ENCODE data around the gene DOCK6.
A peak's percentile ranks its signal among the peaks of the same experiment; 100 is the strongest.
"Not testable (repeated sequence)": the region's sequence is repeated elsewhere in the genome, so short reads cannot be mapped to it uniquely, and the experiment has no call there.

The DOCK6 gene

DNA sequence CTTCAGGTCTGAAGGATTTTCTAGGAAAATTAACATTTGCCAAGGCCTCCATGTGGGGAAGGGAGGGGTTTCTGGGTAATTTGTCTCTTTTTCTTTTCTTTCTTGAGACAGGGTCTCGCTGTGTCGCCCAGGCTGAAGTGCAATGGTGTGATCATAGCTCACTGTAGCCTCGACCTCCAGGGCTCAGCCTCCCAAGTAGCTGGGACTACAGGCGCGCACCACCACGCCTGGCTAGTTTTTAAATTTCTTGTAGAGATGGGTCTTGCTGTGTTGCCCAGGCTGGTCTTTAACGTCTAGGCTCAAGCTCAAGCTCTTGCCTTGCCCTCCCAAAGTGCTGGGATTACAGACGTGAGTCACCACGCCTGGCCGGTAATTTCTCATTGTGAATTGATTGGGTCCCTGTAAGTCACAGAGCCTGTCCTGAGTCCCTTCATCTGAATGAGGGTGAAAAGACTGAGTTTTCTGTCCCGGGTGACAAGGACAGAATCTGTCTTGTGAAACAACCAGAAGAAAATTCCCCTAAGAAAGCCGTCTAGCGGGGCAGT, 96.8 kb downstream of the DOCK6 start:
- no peak for DNase-seq

DNA sequence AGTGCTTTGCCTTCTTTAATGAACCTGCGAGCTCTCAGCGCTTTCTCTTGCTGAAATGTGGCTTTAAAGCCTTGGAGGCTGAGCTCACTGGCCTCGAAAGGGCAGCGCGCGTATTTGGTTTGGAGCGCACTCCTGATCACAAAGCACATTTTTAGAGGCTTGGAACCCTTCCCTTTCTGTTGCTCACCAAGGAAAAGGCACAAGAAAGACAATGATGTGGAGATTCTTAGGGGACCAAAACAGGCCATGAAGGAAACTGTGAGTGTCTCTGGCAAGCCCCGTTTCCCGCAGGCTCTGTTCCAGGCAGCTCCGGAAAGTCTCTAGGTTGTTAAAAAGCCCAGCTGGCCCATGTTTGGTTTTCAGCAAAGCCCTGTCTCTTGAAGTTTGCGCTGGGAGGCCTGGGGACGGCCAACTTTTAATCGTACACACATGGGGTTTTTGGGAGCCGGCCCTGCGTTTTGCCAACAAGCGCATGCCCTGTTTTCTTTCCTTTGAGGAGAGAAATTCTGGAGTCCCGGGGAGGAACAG, 97.4 kb downstream of the DOCK6 start:
- no peak for DNase-seq

DNA sequence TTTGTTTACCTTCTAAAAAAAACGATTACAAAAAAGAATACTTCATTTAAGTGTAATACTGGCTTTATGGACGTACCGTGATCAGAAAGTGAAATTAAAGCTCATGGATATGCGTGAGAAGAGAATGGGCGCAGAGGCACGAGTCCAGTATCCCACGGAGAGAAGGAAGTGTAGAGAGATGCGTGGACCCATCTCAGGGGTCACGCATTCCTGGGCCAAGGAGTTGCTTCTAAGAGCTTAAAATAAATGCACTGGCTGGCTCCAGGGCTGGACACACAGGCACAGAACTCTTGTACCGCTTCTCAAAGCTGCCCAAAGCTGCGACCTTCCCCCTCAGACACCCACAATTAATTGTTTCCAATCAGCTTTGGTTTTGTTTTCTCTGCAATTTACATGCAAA, 98.0 kb downstream of the DOCK6 start:
- no peak for DNase-seq

DNA sequence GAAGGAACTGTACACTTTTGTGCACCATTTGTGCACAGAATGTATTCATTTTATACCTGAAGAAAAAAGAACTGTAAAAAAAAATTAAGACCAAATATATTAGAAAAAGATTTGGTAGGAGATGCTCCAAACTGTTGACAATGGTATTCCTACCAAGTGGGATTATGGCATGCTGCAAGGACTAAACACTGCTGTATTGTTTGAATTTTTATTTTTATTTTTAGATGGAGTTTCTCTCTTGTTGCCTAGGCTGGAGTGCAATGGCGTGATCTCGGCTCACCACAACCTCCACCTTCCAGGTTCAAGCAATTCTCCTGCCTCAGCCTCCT, 101.9 kb downstream of the DOCK6 start:
- not testable (repeated sequence) for DNase-seq

DNA sequence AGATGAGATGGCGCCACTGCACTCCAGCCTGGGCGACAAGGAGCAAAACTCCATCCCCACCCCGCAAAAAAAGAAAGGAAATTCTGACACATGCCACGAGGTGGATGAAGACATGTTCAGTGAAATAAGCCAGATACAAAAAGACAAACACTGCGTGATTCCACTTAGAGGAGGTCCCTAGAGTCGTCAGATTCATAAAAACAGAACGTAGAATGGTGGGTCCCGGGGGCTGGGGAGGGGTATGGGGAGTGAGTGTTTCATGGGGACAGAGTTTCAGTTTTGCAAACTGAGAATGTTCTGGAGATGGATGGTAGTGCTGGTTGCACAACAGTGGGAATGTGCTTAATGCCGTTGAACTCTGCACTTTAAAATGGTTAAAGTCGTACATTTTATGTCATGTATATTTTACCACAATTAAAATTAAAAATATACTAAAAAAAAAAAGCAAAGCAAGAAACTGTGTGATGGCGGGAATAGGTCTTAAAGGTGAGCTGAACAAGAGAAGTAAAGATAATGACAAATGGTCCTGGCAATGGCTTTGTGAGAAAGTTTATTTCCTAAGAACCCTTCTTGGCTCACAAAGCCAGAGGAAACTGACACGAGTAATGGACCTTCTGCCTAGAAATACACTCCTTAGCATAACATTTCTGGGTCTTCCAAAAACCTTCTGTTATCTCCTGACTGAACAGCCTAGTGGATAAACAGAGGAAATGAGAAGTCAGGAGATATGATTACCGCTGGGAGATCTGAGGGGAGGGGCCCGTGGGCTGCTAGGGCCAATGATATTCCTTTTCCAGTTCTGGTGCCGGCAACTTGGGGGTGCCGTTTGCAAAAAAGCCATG, 102.5 kb downstream of the DOCK6 start:
- no peak for DNase-seq

DNA sequence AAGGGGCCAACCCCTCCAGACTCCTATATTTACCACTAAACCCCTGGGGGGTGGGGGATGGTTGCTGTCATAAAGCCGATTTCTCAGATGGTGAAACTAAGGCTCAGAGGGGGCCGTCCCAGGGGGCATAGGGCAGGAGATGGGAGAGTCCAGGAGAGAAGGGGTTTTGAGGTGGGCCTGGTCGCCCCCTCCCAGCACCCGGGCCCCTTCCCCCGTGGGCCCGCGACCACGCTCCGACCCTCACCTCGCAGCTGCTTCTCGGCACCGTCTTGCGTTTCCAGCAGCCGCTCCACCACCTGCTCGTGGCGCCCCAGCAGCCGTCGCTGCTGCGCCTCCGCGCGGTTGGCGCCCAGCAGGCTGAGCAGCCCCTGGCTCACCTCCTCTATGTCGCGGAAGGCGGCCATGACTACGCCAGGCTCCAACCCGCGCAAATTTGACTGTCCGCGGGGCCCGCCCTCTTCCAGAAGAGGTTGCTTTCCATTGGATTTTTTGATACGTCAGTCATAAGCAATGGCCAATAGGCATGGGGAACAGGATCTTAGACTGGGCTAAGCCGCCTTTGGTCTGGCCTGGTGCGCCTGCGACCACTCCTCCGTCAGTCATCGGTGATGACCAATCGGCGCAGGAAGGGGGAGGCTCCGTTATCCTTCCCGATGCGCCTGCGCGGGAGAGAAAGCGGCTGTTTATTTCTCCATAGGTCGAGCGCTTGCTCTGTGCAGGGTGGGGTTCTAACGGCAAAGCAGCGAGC, 106.8 kb downstream of the DOCK6 start, which contains the start of gene SPC24:
Gene SPC24 (minus strand): TSS at position 410 of the 748 bp plus-strand sequence. CDS start 6 bp downstream, at position 404.
- peak; percentile 96 for DNase-seq

DNA sequence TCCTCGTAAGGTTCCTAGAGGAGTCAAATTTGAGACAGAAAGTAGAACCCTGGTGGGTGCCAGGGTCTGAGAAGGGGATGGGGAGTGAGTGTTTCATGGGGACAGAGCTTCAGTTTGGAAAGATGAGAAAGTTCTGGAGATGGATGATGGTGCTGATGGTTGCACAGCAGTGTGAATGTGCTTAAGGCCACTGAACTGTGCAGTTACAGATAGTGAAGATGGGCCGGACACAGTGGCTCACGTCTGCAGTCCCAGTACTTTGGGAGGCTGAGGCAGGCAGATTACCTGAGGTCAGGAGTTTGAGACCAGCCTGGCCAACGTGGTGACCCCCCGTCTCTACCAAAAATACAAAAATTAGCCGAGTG, 107.7 kb downstream of the DOCK6 start:
- no peak for DNase-seq

DNA sequence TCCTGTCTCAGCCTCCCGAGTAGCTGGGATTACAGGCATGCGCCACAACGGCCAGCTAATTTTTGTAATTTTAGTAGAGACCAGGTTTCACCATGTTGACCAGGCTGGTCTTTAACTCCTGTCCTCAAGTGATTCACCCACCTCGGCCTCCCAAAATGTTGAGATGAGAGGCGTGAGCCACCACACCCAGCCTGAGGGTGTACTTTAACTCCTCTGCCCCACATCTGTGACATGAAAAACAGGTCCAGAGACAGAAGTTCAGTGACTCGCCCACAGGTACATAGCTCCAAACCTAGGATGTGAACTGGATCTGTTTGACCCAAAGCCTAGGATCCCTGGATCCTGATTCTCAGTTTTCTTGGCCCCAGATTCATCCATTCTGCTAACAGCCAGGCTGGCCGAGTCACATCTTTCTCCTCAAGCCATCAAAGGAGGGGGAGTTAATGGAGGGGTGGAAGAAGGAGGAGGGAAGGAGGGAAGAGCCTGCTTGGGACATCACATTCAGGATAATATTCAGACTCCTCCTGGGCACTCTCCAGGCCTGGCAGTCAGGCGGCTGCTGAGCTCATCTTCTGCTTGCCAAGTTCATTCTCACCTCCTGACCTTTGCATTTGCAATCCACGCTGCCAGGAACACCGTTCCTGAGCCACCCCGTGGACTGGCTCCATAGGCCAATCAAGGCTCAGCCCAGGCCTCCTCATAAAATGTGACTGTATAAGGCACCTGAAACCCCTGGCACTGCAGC, 109.8 kb downstream of the DOCK6 start:
- no peak for DNase-seq

DNA sequence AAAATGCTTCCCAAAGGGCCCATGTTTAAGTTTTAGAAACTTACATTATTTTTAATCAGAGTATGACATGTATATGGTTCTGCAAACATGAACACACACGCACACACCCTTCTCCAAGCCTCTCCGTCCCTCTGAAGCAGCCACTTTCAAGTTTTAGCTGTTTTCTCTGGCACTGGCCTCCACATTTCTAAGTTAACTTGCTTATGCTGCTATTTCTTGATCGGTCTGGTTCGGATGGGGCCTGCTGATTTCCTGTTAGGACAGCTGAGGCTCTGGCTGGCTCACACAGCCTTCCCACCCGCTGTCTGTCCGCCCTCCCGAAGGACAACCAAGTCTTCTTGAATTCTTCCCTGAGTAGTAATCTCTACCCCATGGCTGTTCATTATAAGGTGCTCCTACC, 111.1 kb downstream of the DOCK6 start:
- DNase-seq: no peak
